Hair follicular keratinocyte (primary cell): Measurements from ENCODE around the gene TMEM225. TPM values are rescaled to one million over a fixed set of nuclear protein-coding genes. Genes with fewer than 3 reads are reported as not detected.

Experiments
- total RNA-seq: library from RNA; depleted of rRNA; stranded (reverse); fragments of >200 nt; gene quantifications from 2 replicates; pipeline ENCODE4 v1.2.3, GENCODE V29; 2015

TMEM225 gene, protein sequence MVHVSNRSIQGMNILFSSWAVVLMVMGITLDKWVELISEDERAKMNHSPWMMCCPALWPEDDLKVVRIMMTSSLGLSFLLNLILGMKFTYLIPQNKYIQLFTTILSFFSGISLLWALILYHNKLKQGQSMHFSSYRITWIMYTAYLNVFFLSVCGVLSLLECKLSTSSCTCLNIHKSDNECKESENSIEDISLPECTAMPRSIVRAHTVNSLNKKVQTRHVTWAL
- not detected in 2 replicates for total RNA-seq

GRCh38 chr11:123885570-123885969 is at the start of gene TMEM225:
Gene TMEM225, minus strand, starts transcription at chr11:123885670. Its CDS starts 245 bp downstream, at chr11:123885425.

DNA sequence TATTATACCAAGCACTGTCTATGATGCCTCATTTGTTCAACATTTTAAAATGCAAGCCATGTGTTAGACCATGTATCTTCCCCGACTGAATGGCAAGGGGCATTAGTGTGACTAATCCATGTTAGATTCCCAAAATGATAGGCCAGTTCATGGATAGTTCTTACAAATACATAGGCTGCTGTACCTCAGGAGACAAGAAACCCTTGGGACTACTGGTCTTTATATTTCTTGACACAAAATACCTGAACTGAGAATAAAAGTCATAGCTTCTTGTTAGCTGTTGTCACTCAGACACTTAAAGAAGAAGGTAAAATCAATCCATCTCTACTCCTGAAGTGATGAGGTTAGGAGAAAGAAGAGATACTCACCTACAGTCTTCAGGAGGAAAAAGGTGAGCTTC is 16.4 kb upstream of the TMEM225 start, which contains the start of gene OR8D4:
Gene OR8D4, plus strand, starts transcription at position 301 of the 400 bp plus-strand sequence. CDS start 4,265 bp downstream, outside the sequence.

Other genes starting within 250 kb of the TMEM225 start
- gene SCN3B, start 231.0 kb downstream of the TMEM225 start, total RNA-seq = under 0.01 TPM in 1 of 2 replicates, not detected in the other
- gene ZNF202, start 144.0 kb downstream of the TMEM225 start, total RNA-seq = 5.9 and 7.4 TPM in 2 replicates
- not detected in 2 replicates for gene OR6X1, start 131.2 kb downstream of the TMEM225 start, total RNA-seq
- not detected in 2 replicates for gene OR6M1, start 79.3 kb downstream of the TMEM225 start, total RNA-seq
- gene OR8D4, start 16.5 kb upstream of the TMEM225 start, total RNA-seq = not detected in 2 replicates
- gene OR4D5, start 53.9 kb upstream of the TMEM225 start, total RNA-seq = not detected in 2 replicates
- not detected in 2 replicates for gene OR6T1, start 58.2 kb upstream of the TMEM225 start, total RNA-seq
- gene OR10S1, start 92.1 kb upstream of the TMEM225 start, total RNA-seq = not detected in 2 replicates
- not detected in 2 replicates for gene OR10G6, start 109.5 kb upstream of the TMEM225 start, total RNA-seq
- gene OR10G4, start 127.3 kb upstream of the TMEM225 start, total RNA-seq = not detected in 2 replicates
- not detected in 2 replicates for gene OR10G9, start 137.3 kb upstream of the TMEM225 start, total RNA-seq
- gene OR10G8, start 141.1 kb upstream of the TMEM225 start, total RNA-seq = not detected in 2 replicates
- not detected in 2 replicates for gene OR10G7, start 155.7 kb upstream of the TMEM225 start, total RNA-seq
- 16.1 and 25.1 TPM in 2 replicates for gene VWA5A, start 229.8 kb upstream of the TMEM225 start, total RNA-seq